Lower leg skin (tissue), 4 donors: ENCODE results near the gene CPT2. TPM values are rescaled to one million over a fixed set of nuclear protein-coding genes. Genes with fewer than 3 reads are reported as not detected.

Source experiments
- DNase-seq, 2 donors: peaks; one replicate each; pipeline ENCODE4 v3.0.0-alpha.2; 2019; ENCODE audit warnings: low spot score in 2 of 2
- H3K4me3 ChIP-seq: fragments of 200-600 bp; sonication (generic); 2 replicates; pipeline ENCODE4 v1.5.1; 2017; ENCODE audit warnings: mild to moderate bottlenecking, low read depth; ENCODE audit not compliant: poor library complexity, severe bottlenecking
- POLR2A ChIP-seq, 2 donors: fragments of 450-650 bp; IDR thresholded peaks; one replicate each; pipeline ENCODE4 v1.6.1; 2016 to 2017; ENCODE audit warnings: antibody characterized with exemption in 2 of 2, mild to moderate bottlenecking in 1 of 2, moderate library complexity in 1 of 2
- WGBS, 2 donors: methylation state at CpG; one replicate each; pipeline ENCODE4 v1.1.5; 2018; 5-methylcytosine and 5-hydroxymethylcytosine counted together
- intact Hi-C: fragments of 100-400 bp; cut with DNase I; formaldehyde crosslinking; loops from one replicate; pipeline ENCODE4 v1.15.0; 2023; ENCODE audit warnings: low total_unique reads
- total RNA-seq, 4 donors: library from RNA; depleted of rRNA; stranded (reverse); fragments of >200 nt; gene quantifications; one replicate each; pipeline ENCODE4 v1.1.0, GENCODE V29; 2016
- TF ChIP-seq, protein P1 (sequence below), 3 donors: fragments of 450-650 bp; IDR thresholded peaks; one replicate each; pipeline ENCODE4 v1.5.1; 2016; ENCODE audit warnings: antibody characterized with exemption in 3 of 3, mild to moderate bottlenecking in 3 of 3, moderate library complexity in 2 of 3

The CPT2 gene
- total RNA-seq, 4 donors from 2014 or later: 30.1 to 47.1 (median 36.7) TPM

DNA sequence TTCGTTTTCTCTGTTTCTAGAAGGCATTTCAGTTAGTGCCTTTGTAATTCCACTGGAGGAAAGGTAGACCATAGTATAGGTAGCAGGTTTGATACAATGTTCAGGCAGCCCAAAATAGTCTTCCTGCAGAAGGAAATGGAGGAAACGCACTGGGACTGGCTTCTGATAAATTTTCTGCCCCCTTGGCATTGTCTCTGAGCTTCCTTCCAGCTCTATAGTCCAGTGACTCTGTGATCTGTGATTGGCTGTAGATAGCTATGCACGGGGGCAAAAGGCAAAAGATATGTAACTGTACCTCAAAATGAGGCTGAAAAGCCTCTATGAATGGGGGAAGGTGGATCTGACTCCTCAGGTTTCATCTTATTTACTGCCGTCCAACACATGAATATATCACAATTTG, 47.5 kb downstream of the CPT2 start:
- WGBS, 2 donors: 67 to 75% methylated on average over 4 of the region's 4 CpGs
- no peak for TF ChIP-seq POLR2A (IDR thresholded peaks at IDR 0.05)
- TF ChIP-seq, protein P1, sequence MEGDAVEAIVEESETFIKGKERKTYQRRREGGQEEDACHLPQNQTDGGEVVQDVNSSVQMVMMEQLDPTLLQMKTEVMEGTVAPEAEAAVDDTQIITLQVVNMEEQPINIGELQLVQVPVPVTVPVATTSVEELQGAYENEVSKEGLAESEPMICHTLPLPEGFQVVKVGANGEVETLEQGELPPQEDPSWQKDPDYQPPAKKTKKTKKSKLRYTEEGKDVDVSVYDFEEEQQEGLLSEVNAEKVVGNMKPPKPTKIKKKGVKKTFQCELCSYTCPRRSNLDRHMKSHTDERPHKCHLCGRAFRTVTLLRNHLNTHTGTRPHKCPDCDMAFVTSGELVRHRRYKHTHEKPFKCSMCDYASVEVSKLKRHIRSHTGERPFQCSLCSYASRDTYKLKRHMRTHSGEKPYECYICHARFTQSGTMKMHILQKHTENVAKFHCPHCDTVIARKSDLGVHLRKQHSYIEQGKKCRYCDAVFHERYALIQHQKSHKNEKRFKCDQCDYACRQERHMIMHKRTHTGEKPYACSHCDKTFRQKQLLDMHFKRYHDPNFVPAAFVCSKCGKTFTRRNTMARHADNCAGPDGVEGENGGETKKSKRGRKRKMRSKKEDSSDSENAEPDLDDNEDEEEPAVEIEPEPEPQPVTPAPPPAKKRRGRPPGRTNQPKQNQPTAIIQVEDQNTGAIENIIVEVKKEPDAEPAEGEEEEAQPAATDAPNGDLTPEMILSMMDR (IDR thresholded peaks at IDR 0.05): no peak
- DNase-seq: no peak
- no peak overlapping the region for H3K4me3 ChIP-seq
- intact Hi-C loops: no loop called here

DNA sequence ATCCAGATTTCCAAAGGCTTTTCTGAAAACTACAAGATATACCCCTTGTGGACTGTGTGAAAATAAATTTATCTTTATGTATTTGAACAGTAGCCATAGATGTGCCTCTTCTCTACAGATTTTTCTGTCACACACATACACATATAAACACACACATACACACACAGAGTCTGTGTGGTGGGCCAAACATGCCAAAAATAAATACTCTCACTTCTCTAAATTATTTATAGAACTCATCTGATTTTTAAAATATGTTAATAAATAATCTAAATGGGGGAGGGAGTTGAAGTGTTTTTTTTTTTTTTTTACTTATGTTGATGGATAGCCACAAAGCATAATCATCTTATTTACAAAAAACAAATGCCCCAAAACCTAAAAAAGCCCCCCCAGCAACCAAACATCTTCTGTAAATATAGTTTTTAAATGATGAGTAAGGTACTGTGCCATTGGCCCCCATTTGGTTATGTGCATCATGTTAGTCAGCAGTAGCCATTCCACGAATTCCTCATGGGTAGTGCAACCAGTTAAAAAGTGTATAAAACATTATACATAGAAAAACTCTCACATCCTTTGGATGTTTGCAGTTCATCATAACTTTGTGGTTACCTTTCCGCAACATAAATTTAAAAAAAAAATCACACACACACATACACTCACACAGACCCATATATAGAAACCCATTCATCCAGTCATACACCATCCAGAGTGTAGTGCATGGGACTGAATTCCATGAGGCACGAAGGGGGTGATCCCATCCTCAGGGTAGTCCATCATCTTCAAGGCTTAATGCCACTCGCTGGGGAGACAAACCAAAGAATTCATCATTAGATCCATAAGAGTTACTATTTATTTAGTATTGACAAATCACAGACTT, 49.9 kb downstream of the CPT2 start:
- H3K4me3 ChIP-seq: no peak overlapping the region
- WGBS, 2 donors: 81 to 93% methylated on average over 4 of the region's 4 CpGs
- no peak for DNase-seq
- no peak for TF ChIP-seq POLR2A (IDR thresholded peaks at IDR 0.05)
- TF ChIP-seq, protein P1 (IDR thresholded peaks at IDR 0.05): no peak
- intact Hi-C loops: no loop called here

DNA sequence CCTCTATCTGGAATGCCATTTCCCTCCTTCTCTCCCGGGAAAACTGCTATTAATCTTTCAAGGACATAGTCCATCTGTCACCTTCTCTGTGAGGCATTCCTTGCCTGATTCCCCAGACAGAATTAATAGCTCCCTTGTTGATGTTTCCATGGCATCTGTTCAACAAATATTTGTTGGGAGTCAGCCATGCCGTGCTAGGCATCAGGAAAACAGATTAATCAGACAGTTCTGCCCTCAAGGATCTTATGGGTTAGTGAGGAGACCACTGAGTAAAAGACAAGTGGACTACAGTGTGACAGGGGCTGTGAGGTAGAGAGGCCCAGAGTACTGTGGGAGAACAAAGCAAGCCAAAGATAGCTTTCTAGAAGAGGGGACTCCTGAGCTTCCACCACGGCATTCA, 53.1 kb downstream of the CPT2 start:
- H3K4me3 ChIP-seq: no peak overlapping the region
- WGBS, 2 donors: 65 to 71% methylated on average over 3 of the region's 3 CpGs
- no peak for DNase-seq
- intact Hi-C loops: no loop called here
- TF ChIP-seq, protein P1 (IDR thresholded peaks at IDR 0.05): no peak
- no peak for TF ChIP-seq POLR2A (IDR thresholded peaks at IDR 0.05)

DNA sequence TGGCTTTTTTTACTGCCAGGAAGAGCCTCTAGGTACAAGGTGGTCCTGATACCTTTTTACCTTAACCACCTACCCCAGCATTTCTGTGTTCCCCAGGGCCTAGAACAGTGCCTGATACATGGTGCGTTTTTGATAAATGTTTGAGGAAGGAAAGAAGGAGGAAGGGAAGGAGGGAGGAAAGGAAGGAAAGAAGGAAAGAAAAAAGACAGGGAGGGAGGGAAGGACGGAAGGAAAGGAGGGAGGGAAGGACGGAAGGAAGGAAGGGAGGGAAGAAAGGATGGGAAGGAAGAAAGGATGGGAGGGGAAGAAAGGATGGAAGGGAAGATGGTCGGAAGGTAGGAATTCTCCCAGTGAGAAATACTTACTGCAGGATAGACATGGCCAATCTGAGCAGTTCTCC, 53.7 kb downstream of the CPT2 start:
- H3K4me3 ChIP-seq: no peak overlapping the region
- no peak for DNase-seq
- intact Hi-C loops: no loop called here
- 87 to 89% methylated on average over 4 of the region's 4 CpGs for WGBS, 2 donors
- TF ChIP-seq, protein P1 (IDR thresholded peaks at IDR 0.05): no peak
- no peak for TF ChIP-seq POLR2A (IDR thresholded peaks at IDR 0.05)

DNA sequence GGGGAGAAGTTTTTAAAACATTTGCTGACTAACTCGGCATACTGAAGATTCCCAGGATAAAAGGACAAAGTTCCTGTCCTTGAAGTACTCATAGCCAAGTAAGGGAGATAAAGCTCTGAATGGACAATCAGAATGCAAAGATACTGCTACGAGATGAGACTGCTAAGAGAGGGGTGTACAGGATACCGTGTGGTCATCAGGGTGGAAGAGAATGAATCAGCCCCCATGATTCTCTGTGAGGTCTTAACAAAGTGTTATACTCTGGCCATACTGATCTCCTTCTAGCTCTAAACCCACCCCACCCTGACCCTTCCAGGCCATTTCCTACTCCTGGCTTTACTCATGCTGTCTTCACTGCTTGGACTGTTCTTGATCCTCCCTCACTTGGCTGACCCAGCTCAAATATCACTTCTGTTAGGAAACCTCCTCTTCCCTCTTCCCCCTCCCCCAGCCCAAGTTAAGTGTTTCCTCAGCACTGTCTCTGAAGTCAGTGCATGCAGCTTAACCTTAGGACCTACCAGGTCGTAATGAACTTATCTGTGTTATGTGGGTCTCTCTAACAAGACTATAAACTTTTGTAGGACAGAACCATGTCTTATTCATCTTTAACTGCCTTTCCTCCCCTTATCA, 57.5 kb downstream of the CPT2 start:
- intact Hi-C loops: no loop called here
- no peak overlapping the region for H3K4me3 ChIP-seq
- no peak for DNase-seq
- WGBS, 2 donors: 76 to 86% methylated on average over 4 of the region's 4 CpGs
- no peak for TF ChIP-seq POLR2A (IDR thresholded peaks at IDR 0.05)
- TF ChIP-seq, protein P1 (IDR thresholded peaks at IDR 0.05): no peak
